Measurements from ENCODE around the gene PLXND1.

PLXND1 gene

DNA sequence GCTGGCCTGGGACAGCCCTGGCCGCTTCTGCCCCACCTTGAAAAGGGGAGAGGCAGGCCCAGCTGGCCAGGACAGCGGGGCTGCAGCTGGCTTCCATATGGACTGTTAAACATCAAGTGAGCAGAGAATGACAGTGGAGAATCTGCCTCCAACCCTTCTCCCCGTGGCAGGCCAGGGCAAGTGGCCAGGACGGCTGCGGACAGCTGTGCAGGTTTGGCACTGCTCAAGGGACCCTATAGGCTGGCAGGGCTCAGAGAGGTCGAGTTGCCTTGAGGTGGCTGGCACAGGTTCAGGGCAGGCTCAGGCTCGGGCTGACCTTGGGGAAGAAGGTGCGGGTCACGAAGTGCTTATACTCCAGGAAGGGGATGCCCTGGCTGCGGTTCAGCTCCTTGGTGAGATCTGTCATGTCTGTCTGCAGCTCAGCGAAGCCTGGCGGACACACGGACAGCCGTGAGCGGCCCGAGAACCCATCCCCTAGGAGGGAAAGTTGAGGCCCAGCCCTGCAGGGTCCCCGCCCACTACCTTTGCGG lies 39.2 kb downstream of the PLXND1 start:
- H3K9me3 ChIP-seq (ENCODE audit: control insufficient read depth in 1 of 2, low read length in 2 of 2): no peaks in the 10 kb centered on the region
- H3K36me3 ChIP-seq (ENCODE audit: control insufficient read depth in 1 of 2, insufficient read depth in 2 of 2, low read length in 2 of 2): peaks cover 0 to 29% of the 10 kb centered on the region in 2 donors
- peaks cover 0 to 3% of the 10 kb centered on the region in 2 donors for H3K4me1 ChIP-seq (ENCODE audit: control insufficient read depth in 1 of 2, insufficient read depth in 2 of 2, low read length in 2 of 2)
- H3K4me3 ChIP-seq (ENCODE audit: low read depth in 1 of 2, low read length in 2 of 2): no peak overlapping the region
- H3K27me3 ChIP-seq (ENCODE audit: control insufficient read depth in 1 of 2, insufficient read depth in 2 of 2, low read length in 2 of 2): no peaks in the 10 kb centered on the region
- H3K27ac ChIP-seq (ENCODE audit: low read depth, low read length): no peak overlapping the region
- H3K9ac ChIP-seq (ENCODE audit: low read depth in 1 of 2, low read length in 2 of 2): no peak overlapping the region

DNA sequence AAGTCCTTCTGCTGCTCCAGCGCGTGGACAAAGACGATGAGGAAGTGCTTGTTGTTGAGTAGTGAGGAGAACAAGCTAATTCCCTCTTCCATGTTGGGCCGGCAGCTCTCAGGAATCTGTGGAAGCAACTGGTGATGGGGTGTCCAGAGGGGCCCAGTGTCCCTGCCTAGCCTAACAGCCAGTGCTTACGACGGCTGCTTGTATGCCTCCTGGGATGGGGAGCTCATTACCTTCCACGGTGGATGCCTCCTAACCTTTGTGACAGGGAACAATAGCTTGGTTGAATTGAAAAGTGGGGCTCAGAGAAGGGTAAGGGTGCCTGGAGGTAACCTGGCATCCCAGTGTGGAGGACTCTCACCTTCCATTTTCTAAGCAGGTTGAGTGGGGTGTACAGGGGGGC lies 40.6 kb downstream of the PLXND1 start:
- no peak overlapping the region for H3K27ac ChIP-seq (ENCODE audit: low read depth, low read length)
- H3K36me3 ChIP-seq (ENCODE audit: control insufficient read depth in 1 of 2, insufficient read depth in 2 of 2, low read length in 2 of 2): peaks cover 0 to 31% of the 10 kb centered on the region in 2 donors
- peaks cover 0 to 9% of the 10 kb centered on the region in 2 donors for H3K4me1 ChIP-seq (ENCODE audit: control insufficient read depth in 1 of 2, insufficient read depth in 2 of 2, low read length in 2 of 2)

DNA sequence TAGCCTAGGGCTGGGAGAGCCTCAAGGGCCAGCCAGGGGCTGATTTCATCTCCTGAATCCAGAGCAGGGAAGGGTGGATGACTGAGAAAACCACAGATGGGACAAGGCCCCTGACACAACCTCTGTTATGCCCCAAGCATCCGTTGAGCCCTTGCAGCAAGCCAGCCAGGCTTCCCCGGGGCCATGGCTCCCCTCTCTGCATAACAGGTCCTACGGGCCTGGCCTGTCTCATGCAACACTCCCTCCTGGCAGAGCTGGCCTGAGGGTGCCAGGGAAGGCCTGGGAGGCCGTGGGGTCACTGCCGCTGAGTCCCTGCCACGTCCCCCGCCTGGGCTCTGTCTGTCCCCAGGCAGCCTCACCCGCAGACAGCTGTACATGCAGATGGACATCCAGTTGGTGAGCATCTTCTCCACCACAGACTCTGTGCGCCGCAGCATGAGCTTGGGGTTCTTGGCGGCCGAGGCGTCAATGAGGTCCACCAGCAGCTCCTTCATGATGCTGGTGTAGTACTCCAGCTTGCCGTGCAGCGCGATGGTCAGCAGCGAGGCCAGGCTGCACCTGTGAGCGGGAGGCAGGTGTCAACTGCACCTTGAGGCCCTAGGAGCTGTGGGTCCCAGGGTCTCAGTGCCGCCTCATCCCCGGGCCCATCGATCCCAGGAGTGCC lies 41.4 kb downstream of the PLXND1 start:
- Histone ChIP-seq H3K36me3 (ENCODE audit: control insufficient read depth in 1 of 2, insufficient read depth in 2 of 2, low read length in 2 of 2) (peaks cover 0 to 25% of the 10 kb centered on the region in 2 donors), H3K9ac (ENCODE audit: low read depth in 1 of 2, low read length in 2 of 2) (no peak overlapping the region), H3K27me3 (ENCODE audit: control insufficient read depth in 1 of 2, insufficient read depth in 2 of 2, low read length in 2 of 2) (no peaks in the 10 kb centered on the region), H3K27ac (ENCODE audit: low read depth, low read length) (no peak overlapping the region), H3K4me1 (ENCODE audit: control insufficient read depth in 1 of 2, insufficient read depth in 2 of 2, low read length in 2 of 2) (peaks cover 0 to 13% of the 10 kb centered on the region in 2 donors), H3K4me3 (ENCODE audit: low read depth in 1 of 2, low read length in 2 of 2) (no peak overlapping the region), H3K9me3 (ENCODE audit: control insufficient read depth in 1 of 2, low read length in 2 of 2) (no peaks in the 10 kb centered on the region)

More for the DNA sequence above, 40.6 kb downstream of the PLXND1 start:
- Histone ChIP-seq H3K9me3 (ENCODE audit: control insufficient read depth in 1 of 2, low read length in 2 of 2) (no peaks in the 10 kb centered on the region), H3K27me3 (ENCODE audit: control insufficient read depth in 1 of 2, insufficient read depth in 2 of 2, low read length in 2 of 2) (no peaks in the 10 kb centered on the region), H3K9ac (ENCODE audit: low read depth in 1 of 2, low read length in 2 of 2) (no peak overlapping the region), H3K4me3 (ENCODE audit: low read depth in 1 of 2, low read length in 2 of 2) (no peak overlapping the region)

DNA sequence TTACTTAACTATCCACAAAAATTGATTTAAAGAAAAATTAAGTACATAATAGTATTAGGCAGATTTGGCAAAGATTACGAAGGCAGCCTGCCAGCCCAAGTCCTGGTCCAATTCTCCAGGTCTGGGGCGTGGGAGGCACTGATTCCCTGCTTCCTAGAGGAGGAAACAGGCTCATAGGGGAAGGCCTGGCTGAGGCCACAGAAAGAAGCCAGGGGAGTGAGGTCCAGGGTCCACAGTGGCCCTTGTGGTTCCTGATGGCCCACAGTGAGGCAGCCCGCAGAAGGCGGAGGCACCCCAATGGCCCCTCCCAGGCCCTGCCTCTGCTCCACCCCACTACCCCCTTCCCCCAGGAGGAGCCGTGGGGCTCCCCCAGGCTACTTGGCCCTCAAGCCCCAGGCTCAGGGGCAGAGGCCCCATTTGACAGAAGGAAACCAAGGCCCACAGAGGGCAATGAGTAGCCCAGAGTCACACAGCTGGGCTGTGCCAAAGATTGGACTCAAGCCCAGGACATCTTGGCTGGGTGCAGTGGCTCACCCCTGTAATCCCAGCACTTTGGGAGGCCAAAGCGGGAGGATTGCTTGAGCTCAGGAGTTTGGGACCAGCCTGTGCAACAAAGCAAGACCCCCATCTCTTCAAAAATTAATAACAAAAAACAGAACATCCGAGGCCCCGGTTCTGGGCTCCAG lies 42.5 kb downstream of the PLXND1 start:
- no peak overlapping the region for H3K27ac ChIP-seq (ENCODE audit: low read depth, low read length)
- peaks cover 0 to 22% of the 10 kb centered on the region in 2 donors for H3K36me3 ChIP-seq (ENCODE audit: control insufficient read depth in 1 of 2, insufficient read depth in 2 of 2, low read length in 2 of 2)
- H3K4me3 ChIP-seq (ENCODE audit: low read depth in 1 of 2, low read length in 2 of 2): no peak overlapping the region
- H3K9me3 ChIP-seq (ENCODE audit: control insufficient read depth in 1 of 2, low read length in 2 of 2): no peaks in the 10 kb centered on the region
- peaks cover 2 to 20% of the 10 kb centered on the region in 2 donors for H3K4me1 ChIP-seq (ENCODE audit: control insufficient read depth in 1 of 2, insufficient read depth in 2 of 2, low read length in 2 of 2)
- no peaks in the 10 kb centered on the region for H3K27me3 ChIP-seq (ENCODE audit: control insufficient read depth in 1 of 2, insufficient read depth in 2 of 2, low read length in 2 of 2)
- H3K9ac ChIP-seq (ENCODE audit: low read depth in 1 of 2, low read length in 2 of 2): no peak overlapping the region

GRCh38 chr3:129563332-129563731 lies 43.1 kb downstream of the PLXND1 start:
- no peaks in the 10 kb centered on the region for H3K27me3 ChIP-seq (ENCODE audit: control insufficient read depth in 1 of 2, insufficient read depth in 2 of 2, low read length in 2 of 2)
- H3K27ac ChIP-seq (ENCODE audit: low read depth, low read length): no peak overlapping the region
- H3K4me1 ChIP-seq (ENCODE audit: control insufficient read depth in 1 of 2, insufficient read depth in 2 of 2, low read length in 2 of 2): peaks cover 7 to 20% of the 10 kb centered on the region in 2 donors
- H3K9ac ChIP-seq (ENCODE audit: low read depth in 1 of 2, low read length in 2 of 2): no peak overlapping the region
- peaks cover 0 to 22% of the 10 kb centered on the region in 2 donors for H3K36me3 ChIP-seq (ENCODE audit: control insufficient read depth in 1 of 2, insufficient read depth in 2 of 2, low read length in 2 of 2)
- H3K9me3 ChIP-seq (ENCODE audit: control insufficient read depth in 1 of 2, low read length in 2 of 2): no peaks in the 10 kb centered on the region
- no peak overlapping the region for H3K4me3 ChIP-seq (ENCODE audit: low read depth in 1 of 2, low read length in 2 of 2)

DNA sequence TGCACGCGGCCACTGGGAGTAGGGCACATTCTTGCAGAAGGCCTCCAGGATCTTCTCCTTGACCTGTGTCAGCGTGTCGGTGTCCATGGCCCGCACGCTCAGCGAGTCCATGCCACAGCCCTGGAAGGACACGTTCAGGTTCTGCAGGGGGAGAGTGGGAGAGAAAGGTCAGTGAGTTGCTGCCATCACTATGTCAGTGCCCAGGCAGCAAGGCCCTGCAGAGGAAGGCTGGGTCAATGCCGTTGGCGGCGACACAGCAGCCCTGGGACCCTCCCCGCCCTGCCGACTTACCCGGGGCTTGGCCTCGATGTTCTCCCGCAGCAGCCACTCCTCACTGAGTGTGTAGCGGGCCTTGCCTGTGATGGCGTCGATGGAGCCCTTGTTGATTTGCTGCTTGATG lies 43.7 kb downstream of the PLXND1 start:
- peaks cover 0 to 22% of the 10 kb centered on the region in 2 donors for H3K36me3 ChIP-seq (ENCODE audit: control insufficient read depth in 1 of 2, insufficient read depth in 2 of 2, low read length in 2 of 2)
- no peaks in the 10 kb centered on the region for H3K27me3 ChIP-seq (ENCODE audit: control insufficient read depth in 1 of 2, insufficient read depth in 2 of 2, low read length in 2 of 2)
- H3K4me1 ChIP-seq (ENCODE audit: control insufficient read depth in 1 of 2, insufficient read depth in 2 of 2, low read length in 2 of 2): peaks cover 7 to 20% of the 10 kb centered on the region in 2 donors
- no peaks in the 10 kb centered on the region for H3K9me3 ChIP-seq (ENCODE audit: control insufficient read depth in 1 of 2, low read length in 2 of 2)
- no peak overlapping the region for H3K27ac ChIP-seq (ENCODE audit: low read depth, low read length)
- no peak overlapping the region for H3K4me3 ChIP-seq (ENCODE audit: low read depth in 1 of 2, low read length in 2 of 2)
- H3K9ac ChIP-seq (ENCODE audit: low read depth in 1 of 2, low read length in 2 of 2): no peak overlapping the region

DNA sequence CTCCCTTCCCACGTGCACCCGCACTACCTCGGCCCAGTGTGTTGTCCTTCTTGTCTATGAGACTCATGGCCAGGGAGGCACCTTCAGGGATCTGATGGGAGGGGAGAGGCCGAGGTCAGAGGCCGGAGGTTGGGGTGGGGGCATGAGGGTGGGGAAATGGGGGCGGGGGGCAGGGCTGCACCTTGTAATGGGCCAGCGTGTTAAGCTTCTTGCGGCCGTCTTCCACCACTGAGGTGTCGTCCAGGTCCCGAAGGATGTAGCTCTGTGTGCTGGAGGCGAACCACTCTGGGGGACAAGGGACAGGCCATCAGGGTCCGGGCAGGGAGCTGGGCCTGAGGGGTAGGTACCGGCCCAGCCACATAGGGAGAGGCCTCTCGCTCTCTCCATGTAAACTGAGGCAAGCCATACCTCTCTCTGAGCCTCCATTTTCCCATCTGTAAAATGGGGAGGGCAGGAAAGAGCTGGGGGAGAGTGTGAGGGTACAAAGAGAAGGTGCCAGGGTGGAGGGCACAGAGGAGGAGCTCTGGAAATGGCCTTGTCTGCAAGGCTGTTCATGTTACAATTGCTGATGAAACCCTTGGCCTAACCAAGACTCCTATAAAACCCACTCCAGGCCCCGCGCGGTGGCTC lies 44.7 kb downstream of the PLXND1 start:
- Histone ChIP-seq H3K9me3 (ENCODE audit: control insufficient read depth in 1 of 2, low read length in 2 of 2) (no peaks in the 10 kb centered on the region), H3K9ac (ENCODE audit: low read depth in 1 of 2, low read length in 2 of 2) (no peak overlapping the region), H3K27me3 (ENCODE audit: control insufficient read depth in 1 of 2, insufficient read depth in 2 of 2, low read length in 2 of 2) (no peaks in the 10 kb centered on the region), H3K36me3 (ENCODE audit: control insufficient read depth in 1 of 2, insufficient read depth in 2 of 2, low read length in 2 of 2) (peaks cover 0 to 25% of the 10 kb centered on the region in 2 donors), H3K27ac (ENCODE audit: low read depth, low read length) (peak overlapping the region; percentile 56), H3K4me1 (ENCODE audit: control insufficient read depth in 1 of 2, insufficient read depth in 2 of 2, low read length in 2 of 2) (peaks cover 7 to 19% of the 10 kb centered on the region in 2 donors), H3K4me3 (ENCODE audit: low read depth in 1 of 2, low read length in 2 of 2) (no peak overlapping the region)

DNA sequence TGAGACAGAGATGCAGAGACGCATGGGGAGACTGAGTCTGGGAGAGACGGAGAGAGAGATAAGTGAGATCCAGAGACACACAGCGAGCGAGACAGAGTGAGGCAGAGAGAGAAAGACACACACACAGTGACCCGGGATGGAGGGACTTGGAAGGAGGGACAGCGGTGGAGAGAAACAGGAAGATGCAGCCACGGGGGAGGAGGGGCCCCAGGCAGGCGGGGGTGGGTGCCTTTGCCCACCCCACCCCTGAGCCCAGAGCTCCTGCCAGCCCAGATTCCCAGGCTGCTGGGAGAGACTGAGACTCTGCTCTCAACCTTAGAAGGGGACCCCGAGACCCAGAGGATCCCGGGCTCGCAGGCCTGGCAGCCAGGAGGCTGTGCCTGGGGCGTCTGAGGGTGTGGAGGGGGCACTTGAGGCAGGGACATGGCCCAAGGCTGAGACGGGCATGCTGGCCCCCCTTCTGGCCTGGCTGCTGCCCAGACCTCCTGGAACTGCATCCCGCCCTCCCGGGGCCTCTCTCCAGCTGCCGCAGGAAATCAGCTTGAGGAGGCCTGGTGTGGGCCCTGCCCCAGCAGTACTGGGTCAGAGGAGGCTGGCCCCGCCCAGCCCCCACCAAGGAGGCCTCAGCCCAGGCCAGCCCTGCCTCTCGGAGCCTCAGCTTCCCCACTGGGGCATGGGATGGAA lies 45.4 kb downstream of the PLXND1 start:
- Histone ChIP-seq H3K4me3 (ENCODE audit: low read depth in 1 of 2, low read length in 2 of 2) (no peak overlapping the region), H3K9me3 (ENCODE audit: control insufficient read depth in 1 of 2, low read length in 2 of 2) (no peaks in the 10 kb centered on the region), H3K27ac (ENCODE audit: low read depth, low read length) (peak overlapping the region; percentile 56), H3K9ac (ENCODE audit: low read depth in 1 of 2, low read length in 2 of 2) (no peak overlapping the region), H3K36me3 (ENCODE audit: control insufficient read depth in 1 of 2, insufficient read depth in 2 of 2, low read length in 2 of 2) (peaks cover 0 to 25% of the 10 kb centered on the region in 2 donors), H3K4me1 (ENCODE audit: control insufficient read depth in 1 of 2, insufficient read depth in 2 of 2, low read length in 2 of 2) (peaks cover 7 to 17% of the 10 kb centered on the region in 2 donors), H3K27me3 (ENCODE audit: control insufficient read depth in 1 of 2, insufficient read depth in 2 of 2, low read length in 2 of 2) (no peaks in the 10 kb centered on the region)

DNA sequence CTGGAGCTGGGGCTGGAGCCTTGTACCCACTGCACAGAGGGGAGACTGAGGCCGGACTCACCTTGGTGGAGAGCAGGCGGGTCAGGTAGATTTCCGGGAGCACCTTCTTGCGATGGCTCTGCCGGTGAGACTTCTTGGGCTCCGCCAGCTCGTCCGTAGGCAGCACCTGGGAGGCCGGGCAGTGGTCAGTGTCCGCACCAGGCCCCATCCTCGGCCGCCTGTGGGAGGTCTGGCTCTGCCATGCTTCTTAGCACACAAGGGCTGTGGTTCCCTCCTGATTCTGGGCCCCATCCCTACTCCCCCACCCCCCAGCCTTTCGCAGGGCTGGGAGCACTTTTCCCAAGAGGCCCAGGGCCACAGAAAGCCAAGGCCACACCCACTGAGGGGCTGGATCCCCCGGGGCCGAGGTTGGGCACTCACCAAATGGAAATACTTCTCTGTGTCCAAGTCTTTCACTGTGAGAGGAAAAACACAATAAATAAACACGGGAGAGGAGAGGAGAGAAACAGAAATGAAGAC lies 46.1 kb downstream of the PLXND1 start:
- peaks cover 0 to 23% of the 10 kb centered on the region in 2 donors for H3K36me3 ChIP-seq (ENCODE audit: control insufficient read depth in 1 of 2, insufficient read depth in 2 of 2, low read length in 2 of 2)
- H3K4me3 ChIP-seq (ENCODE audit: low read depth in 1 of 2, low read length in 2 of 2): no peak overlapping the region
- no peak overlapping the region for H3K9ac ChIP-seq (ENCODE audit: low read depth in 1 of 2, low read length in 2 of 2)
- no peaks in the 10 kb centered on the region for H3K9me3 ChIP-seq (ENCODE audit: control insufficient read depth in 1 of 2, low read length in 2 of 2)
- peaks cover 7 to 17% of the 10 kb centered on the region in 2 donors for H3K4me1 ChIP-seq (ENCODE audit: control insufficient read depth in 1 of 2, insufficient read depth in 2 of 2, low read length in 2 of 2)
- H3K27me3 ChIP-seq (ENCODE audit: control insufficient read depth in 1 of 2, insufficient read depth in 2 of 2, low read length in 2 of 2): no peaks in the 10 kb centered on the region
- H3K27ac ChIP-seq (ENCODE audit: low read depth, low read length): peak overlapping the region; percentile 56
